Fibroblast of lung (primary cell): ENCODE measurements around the gene UBA3.

Experiments used
- EZH2 ChIP-seq: IDR thresholded peaks from 2 replicates; pipeline ENCODE4 v1.5.1; 2012; ENCODE audit warnings: low read length, control low read depth, mild to moderate bottlenecking; ENCODE audit errors: missing control alignments
- TF ChIP-seq, protein P1 (sequence below), 2 donors: IDR thresholded peaks in 1 of 2; conservative IDR thresholded peaks in 1 of 2; 1 replicate in 1 of 2; 2 replicates in 1 of 2; pipeline ENCODE4 v1.5.1; 2011 to 2012; ENCODE audit warnings: low read length in 2 of 2, control low read depth in 1 of 2, inconsistent platforms in 1 of 2, low read depth in 1 of 2, mild to moderate bottlenecking in 1 of 2

DNA sequence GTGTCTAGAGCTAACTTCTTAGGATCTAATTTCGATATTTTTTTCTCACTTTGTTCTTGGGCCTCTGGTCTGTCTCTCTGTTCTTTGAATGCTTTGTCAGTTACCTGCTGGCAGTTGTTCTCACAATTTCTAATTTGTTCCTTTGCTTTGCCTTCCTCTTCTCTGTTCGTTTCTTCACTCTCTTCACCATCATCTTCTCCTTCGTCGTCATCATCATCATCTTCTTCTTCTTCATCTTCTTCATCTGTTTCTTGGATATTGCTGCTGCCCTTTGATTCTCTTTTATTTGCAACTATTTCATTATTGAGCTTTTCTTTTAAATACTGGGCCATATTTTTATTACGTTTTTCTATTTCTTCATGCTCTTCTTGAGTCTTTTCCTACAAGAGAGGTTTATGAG, 39.5 kb upstream of the UBA3 start:
- TF ChIP-seq, protein P1, sequence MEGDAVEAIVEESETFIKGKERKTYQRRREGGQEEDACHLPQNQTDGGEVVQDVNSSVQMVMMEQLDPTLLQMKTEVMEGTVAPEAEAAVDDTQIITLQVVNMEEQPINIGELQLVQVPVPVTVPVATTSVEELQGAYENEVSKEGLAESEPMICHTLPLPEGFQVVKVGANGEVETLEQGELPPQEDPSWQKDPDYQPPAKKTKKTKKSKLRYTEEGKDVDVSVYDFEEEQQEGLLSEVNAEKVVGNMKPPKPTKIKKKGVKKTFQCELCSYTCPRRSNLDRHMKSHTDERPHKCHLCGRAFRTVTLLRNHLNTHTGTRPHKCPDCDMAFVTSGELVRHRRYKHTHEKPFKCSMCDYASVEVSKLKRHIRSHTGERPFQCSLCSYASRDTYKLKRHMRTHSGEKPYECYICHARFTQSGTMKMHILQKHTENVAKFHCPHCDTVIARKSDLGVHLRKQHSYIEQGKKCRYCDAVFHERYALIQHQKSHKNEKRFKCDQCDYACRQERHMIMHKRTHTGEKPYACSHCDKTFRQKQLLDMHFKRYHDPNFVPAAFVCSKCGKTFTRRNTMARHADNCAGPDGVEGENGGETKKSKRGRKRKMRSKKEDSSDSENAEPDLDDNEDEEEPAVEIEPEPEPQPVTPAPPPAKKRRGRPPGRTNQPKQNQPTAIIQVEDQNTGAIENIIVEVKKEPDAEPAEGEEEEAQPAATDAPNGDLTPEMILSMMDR (conservative IDR thresholded peaks at IDR 0.05 in 1 of 2, IDR thresholded peaks at IDR 0.05 in 1 of 2; ENCODE audit: low read depth in 1 of 2, low read length in 2 of 2): no peak
- no peak for TF ChIP-seq EZH2
